PFSK-1 (cell line): ENCODE measurements around the gene ALDH1A3.

Experiments used
- FOXP2 ChIP-seq: optimal IDR thresholded peaks from 2 replicates; pipeline ENCODE3; 2011; ENCODE audit warnings: borderline replicate concordance, control low read depth, inconsistent platforms; ENCODE audit not compliant: insufficient read depth; ENCODE audit errors: extremely low read length, extremely low read depth
- POLR2AphosphoS5 ChIP-seq: IDR thresholded peaks from 2 replicates; pipeline ENCODE4 v1.6.1; 2012; ENCODE audit warnings: low read depth, mild to moderate bottlenecking, control low read depth, low read length, moderate library complexity
- REST ChIP-seq, 2 experiments: IDR thresholded peaks; 2 replicates each; pipeline versions ENCODE4 v1.6.1 to v1.8.0; 2011 to 2012; ENCODE audit warnings: low read depth in 2 of 2, low read length in 2 of 2, control low read depth in 1 of 2, inconsistent platforms in 1 of 2, mild to moderate bottlenecking in 1 of 2, moderate library complexity in 1 of 2; ENCODE audit not compliant: insufficient read depth in 1 of 2
- SIN3A ChIP-seq: IDR thresholded peaks from 2 replicates; pipeline ENCODE4 v1.6.1; 2012; ENCODE audit warnings: mild to moderate bottlenecking, low read length, moderate library complexity, borderline replicate concordance; ENCODE audit not compliant: insufficient read depth
- TAF1 ChIP-seq: IDR thresholded peaks from 2 replicates; pipeline ENCODE4 v1.6.1; 2012; ENCODE audit warnings: low read length, control low read depth, borderline replicate concordance; ENCODE audit not compliant: insufficient read depth

DNA sequence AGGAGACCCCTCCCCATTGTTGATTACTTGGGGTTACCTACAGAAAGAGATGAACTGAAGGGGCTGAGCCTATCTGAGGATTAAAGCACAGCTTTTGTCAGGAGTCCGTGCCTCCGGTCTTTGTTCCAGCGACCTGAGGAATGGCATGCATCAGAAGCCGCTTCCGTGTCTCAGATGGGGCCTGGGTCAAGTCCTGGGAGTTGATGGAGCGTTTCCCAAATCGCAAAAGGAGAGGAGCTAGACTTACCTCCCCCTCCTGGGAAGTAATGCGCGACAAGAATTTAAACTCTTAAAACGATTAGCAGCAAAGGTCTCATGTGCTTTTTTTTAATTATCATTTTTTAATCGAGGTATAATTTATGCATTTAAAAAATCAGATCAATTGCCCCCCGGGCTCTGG is 983 bp upstream of the ALDH1A3 start:
- TF ChIP-seq TAF1 (no peak), POLR2AphosphoS5 (no peak), REST (IDR thresholded peaks at IDR 0.05; ENCODE audit: insufficient read depth in 1 of 2, low read depth in 2 of 2, low read length in 2 of 2) (no peak), SIN3A (no peak), FOXP2 (no peak)
